Naive B cell (primary cell): Measurements from ENCODE around the gene BCOR. TPM values are rescaled to one million over a fixed set of nuclear protein-coding genes. Genes with fewer than 3 reads are reported as not detected.

Experiments used
- ATAC-seq, 2 donors: fragments of 150-1000 bp; cut with Tn5 transposase; 2 replicates each; pipeline ENCODE4 v1.10.0; 2021; ENCODE audit warnings: low read depth in 2 of 2, mild to moderate bottlenecking in 2 of 2, moderate library complexity in 2 of 2
- DNase-seq: peaks from one replicate; pipeline ENCODE4 v3.0.0; 2022
- H3K27ac Mint-ChIP-seq, 6 donors: one replicate each; pipeline ENCODE4 v1.8.0; 2020 to 2022; ENCODE audit warnings: mild to moderate bottlenecking in 6 of 6, mixed read lengths in 6 of 6, moderate library complexity in 5 of 6, inconsistent platforms in 2 of 6
- H3K27me3 Mint-ChIP-seq, 3 donors: one replicate each; pipeline ENCODE4 v1.8.0; 2021 to 2022; ENCODE audit warnings: mixed read lengths in 3 of 3, mild to moderate bottlenecking in 1 of 3
- H3K36me3 Mint-ChIP-seq, 2 donors: one replicate each; pipeline ENCODE4 v1.8.0; 2020 to 2022; ENCODE audit warnings: mixed read lengths in 2 of 2, inconsistent platforms in 1 of 2, mild to moderate bottlenecking in 1 of 2
- H3K4me1 Mint-ChIP-seq, 3 donors: one replicate each; pipeline ENCODE4 v1.8.0; 2020 to 2022; ENCODE audit warnings: mixed read lengths in 3 of 3, inconsistent platforms in 1 of 3, mild to moderate bottlenecking in 1 of 3, moderate library complexity in 1 of 3
- H3K4me3 Mint-ChIP-seq, 8 donors: one replicate each; pipeline ENCODE4 v1.8.0; 2020 to 2022; ENCODE audit warnings: mild to moderate bottlenecking in 8 of 8, mixed read lengths in 8 of 8, moderate library complexity in 8 of 8, inconsistent platforms in 2 of 8
- H3K9me3 Mint-ChIP-seq, 7 donors: one replicate each; pipeline ENCODE4 v1.8.0; 2020 to 2022; ENCODE audit warnings: mixed read lengths in 7 of 7, mild to moderate bottlenecking in 5 of 7, inconsistent platforms in 2 of 7, moderate library complexity in 1 of 7
- polyA plus RNA-seq, 6 donors: library from polyadenylated mRNA; unstranded; fragments of 300-500 nt; fragmentation: Illumina TruSeq; gene quantifications; one replicate each; pipeline ENCODE4 v1.2.3, GENCODE V29; 2021; ENCODE audit warnings: low read depth in 6 of 6

BCOR gene
- polyA plus RNA-seq, 6 donors from 2014 or later = 3.4 to 15.5 (median 7.8) TPM

GRCh38 chrX:40003428-40004245 is 94.1 kb downstream of the BCOR start:
- H3K27me3 Mint-ChIP-seq = peaks cover 19 to 56% (median 47%) of the 10 kb centered on the region in 3 donors
- DNase-seq (no peak), ATAC-seq (no peak)
- peaks cover 0 to 6% of the 10 kb centered on the region in 2 donors for H3K36me3 Mint-ChIP-seq
- H3K27ac Mint-ChIP-seq = peak overlapping the region in 1 of 6 donors; percentile 5
- H3K4me3 Mint-ChIP-seq = peak overlapping the region in 3 of 8 donors; percentile 30 to 62 (median 45)
- peaks cover 0 to 13% (median 4%) of the 10 kb centered on the region in 7 donors for H3K9me3 Mint-ChIP-seq
- peaks cover 2 to 18% (median 13%) of the 10 kb centered on the region in 3 donors for H3K4me1 Mint-ChIP-seq

GRCh38 chrX:40003071-40003427 is 94.7 kb downstream of the BCOR start:
- Mint-ChIP-seq H3K36me3 (peaks cover 0 to 6% of the 10 kb centered on the region in 2 donors), H3K4me3 (peak overlapping the region in 1 of 8 donors; percentile 62), H3K9me3 (peaks cover 0 to 13% (median 4%) of the 10 kb centered on the region in 7 donors), H3K4me1 (peaks cover 2 to 17% (median 11%) of the 10 kb centered on the region in 3 donors), H3K27me3 (peaks cover 19 to 56% (median 46%) of the 10 kb centered on the region in 3 donors), H3K27ac (no peak overlapping the region)
- no peak for DNase-seq
- ATAC-seq = no peak
